IMR-90 (cell line): Measurements from ENCODE around the gene SYPL1. TPM values are rescaled to one million over a fixed set of nuclear protein-coding genes. Genes with fewer than 3 reads are reported as not detected.

Experiments used
- ATAC-seq: fragments of 200-7000 bp; cut with Tn5 transposase; 2 replicates; pipeline ENCODE4 v1.9.1; 2020; ENCODE audit warnings: low read depth, mild to moderate bottlenecking, moderate library complexity
- BruUV-seq: library from RNA; stranded (reverse); fragments of 400-500 nt; replicated peaks from 2 replicates; lab custom pipeline; 2021; lab: Mats Ljungman, UMichigan
- CTCF ChIA-PET: fragments of 300-600 bp; formaldehyde crosslinking; extraction: SDS; loops from one replicate; lab custom pipeline; 2021; ENCODE audit warnings: antibody characterized with exemption; lab: Yijun Ruan, JAX
- POLR2A ChIA-PET: fragments of 300-600 bp; sonication (Branson Sonifier 250); formaldehyde crosslinking; loops from one replicate; lab custom pipeline; 2022; ENCODE audit warnings: antibody characterized with exemption; ENCODE audit not compliant: unreplicated experiment; lab: Charles Lee
- DNase-seq: peaks from one replicate; pipeline ENCODE4 v3.0.0; 2013
- H2AFZ ChIP-seq: replicated peaks from 2 replicates; pipeline ENCODE3; 2013; ENCODE audit warnings: low read length, mild to moderate bottlenecking; ENCODE audit not compliant: poor library complexity
- H2AK5ac ChIP-seq: 2 replicates; pipeline ENCODE4 v1.6.1; 2013; ENCODE audit warnings: low read depth, low read length, inconsistent platforms
- H2AK9ac ChIP-seq: replicated peaks from 2 replicates; pipeline ENCODE3; 2013; ENCODE audit warnings: mild to moderate bottlenecking, low read depth, low read length, moderate library complexity; ENCODE audit not compliant: poor library complexity
- H2BK120ac ChIP-seq: 2 replicates; pipeline ENCODE4 v1.6.1; 2013; ENCODE audit warnings: low read depth, low read length, inconsistent platforms
- H2BK15ac ChIP-seq: 3 replicates; pipeline ENCODE4 v1.6.1; 2013; ENCODE audit warnings: low read depth, low read length, inconsistent platforms
- H2BK20ac ChIP-seq: 2 replicates; pipeline ENCODE4 v1.6.1; 2013; ENCODE audit warnings: low read depth, mild to moderate bottlenecking, inconsistent platforms, low read length, moderate library complexity
- H2BK5ac ChIP-seq: 2 replicates; pipeline ENCODE4 v1.6.1; 2013; ENCODE audit warnings: mild to moderate bottlenecking, low read depth, low read length, inconsistent platforms; ENCODE audit not compliant: poor library complexity, severe bottlenecking
- H3K14ac ChIP-seq: replicated peaks from 2 replicates; pipeline ENCODE4 v1.6.1; 2013; ENCODE audit warnings: low read depth, low read length, inconsistent platforms
- H3K18ac ChIP-seq: 2 replicates; pipeline ENCODE4 v1.6.1; 2013; ENCODE audit warnings: low read depth, low read length, control low read depth
- H3K23ac ChIP-seq: 2 replicates; pipeline ENCODE4 v1.6.1; 2013; ENCODE audit warnings: low read depth, low read length, inconsistent platforms
- H3K27ac ChIP-seq: 2 replicates; pipeline ENCODE4 v1.5.1; 2013; ENCODE audit warnings: mild to moderate bottlenecking, control low read depth, low read length; ENCODE audit not compliant: insufficient read depth
- H3K27me3 ChIP-seq: 2 replicates; pipeline ENCODE4 v1.6.1; 2013; ENCODE audit warnings: low read length; ENCODE audit not compliant: control insufficient read depth, insufficient read depth
- H3K36me3 ChIP-seq: 2 replicates; pipeline ENCODE4 v1.6.1; 2013; ENCODE audit warnings: low read length, mixed read lengths; ENCODE audit not compliant: control insufficient read depth, insufficient read depth
- H3K4ac ChIP-seq: 2 replicates; pipeline ENCODE4 v1.6.1; 2013; ENCODE audit warnings: low read depth, low read length, inconsistent platforms
- H3K4me1 ChIP-seq: 2 replicates; pipeline ENCODE4 v1.6.1; 2013; ENCODE audit warnings: low read length, mixed read lengths; ENCODE audit not compliant: control insufficient read depth, insufficient read depth
- H3K4me2 ChIP-seq: 2 replicates; pipeline ENCODE4 v1.6.1; 2013; ENCODE audit warnings: low read depth, mild to moderate bottlenecking, control low read depth, low read length, moderate library complexity
- H3K4me3 ChIP-seq: 2 replicates; pipeline ENCODE4 v1.5.1; 2013; ENCODE audit warnings: low read depth, mild to moderate bottlenecking, control low read depth, low read length, moderate library complexity; ENCODE audit not compliant: insufficient read depth
- H3K56ac ChIP-seq: 2 replicates; pipeline ENCODE4 v1.6.1; 2013; ENCODE audit warnings: low read length, inconsistent platforms; ENCODE audit not compliant: insufficient read depth; ENCODE audit errors: extremely low read depth
- H3K79me1 ChIP-seq, 2 experiments: 2 replicates each; pipeline ENCODE4 v1.6.1; 2013; ENCODE audit warnings: low read length in 2 of 2, inconsistent platforms in 1 of 2, low read depth in 1 of 2
- H3K9ac ChIP-seq: 2 replicates; pipeline ENCODE4 v1.6.1; 2013; ENCODE audit warnings: low read depth, low read length, control low read depth
- H3K9me1 ChIP-seq: 2 replicates; pipeline ENCODE4 v1.6.1; 2013; ENCODE audit warnings: low read length, inconsistent platforms; ENCODE audit not compliant: insufficient read depth
- H3K9me3 ChIP-seq: 2 replicates; pipeline ENCODE4 v1.6.1; 2013; ENCODE audit warnings: low read length; ENCODE audit not compliant: control insufficient read depth, insufficient read depth
- H4K20me1 ChIP-seq: 2 replicates; pipeline ENCODE4 v1.6.1; 2013; ENCODE audit warnings: low read length, inconsistent platforms; ENCODE audit not compliant: insufficient read depth
- H4K5ac ChIP-seq: 2 replicates; pipeline ENCODE4 v1.6.1; 2013; ENCODE audit warnings: mild to moderate bottlenecking, low read depth, low read length, control low read depth
- H4K8ac ChIP-seq, 2 experiments: 2 replicates each; pipeline ENCODE4 v1.6.1; 2013; ENCODE audit warnings: low read depth in 2 of 2, low read length in 2 of 2, control low read depth in 1 of 2, inconsistent platforms in 1 of 2
- H4K91ac ChIP-seq: 2 replicates; pipeline ENCODE4 v1.6.1; 2013; ENCODE audit warnings: low read depth, low read length, inconsistent platforms; ENCODE audit not compliant: insufficient read depth
- MAFK ChIP-seq: IDR thresholded peaks from 2 replicates; pipeline ENCODE4 v1.6.1; 2012; ENCODE audit warnings: low read depth, low read length, improper control_type of control experiment
- RCOR1 ChIP-seq: IDR thresholded peaks from 2 replicates; pipeline ENCODE4 v1.6.1; 2012; ENCODE audit warnings: mild to moderate bottlenecking, low read length, improper control_type of control experiment; ENCODE audit not compliant: insufficient replicate concordance
- USF2 ChIP-seq: fragments of 150-350 bp; IDR thresholded peaks from 2 replicates; pipeline ENCODE4 v1.6.1; 2017; ENCODE audit warnings: mild to moderate bottlenecking, antibody characterized with exemption, low read length, low read depth
- WGBS, 2 experiments: methylation state at CpG; one replicate each; pipeline versions ENCODE4 v1.1.5 to v1.1.7; 2013; ENCODE audit warnings: missing lambda C conversion rate in 2 of 2; ENCODE audit not compliant: insufficient read length in 1 of 2; ENCODE audit errors: extremely low coverage in 2 of 2; 5-methylcytosine and 5-hydroxymethylcytosine counted together
- dilution Hi-C: fragments of 300-500 bp; cut with HindIII; formaldehyde crosslinking; loops from one replicate; pipeline ENCODE4 v1.14.3; 2018; ENCODE audit warnings: low sequenced_read_pairs; ENCODE audit not compliant: unreplicated experiment
- in situ Hi-C: fragments of 300-500 bp; cut with MboI; formaldehyde crosslinking; loops from 3 replicates; pipeline ENCODE4 v1.14.3; 2019; ENCODE audit warnings: low sequenced_read_pairs, inconsistent platforms, mixed read lengths
- intact Hi-C: fragments of 100-400 bp; cut with micrococcal nuclease; formaldehyde crosslinking; loops from 2 replicates; pipeline ENCODE4 v1.10.0; 2022
- polyA plus RNA-seq, 3 experiments: library from polyadenylated mRNA; depleted of rRNA; stranded (reverse); fragments of >200 nt; gene quantifications; 2 replicates each; pipeline ENCODE4 v1.2.3, GENCODE V29; 2012; ENCODE audit warnings: low replicate concordance in 1 of 3
- total RNA-seq: library from RNA; depleted of rRNA; stranded (reverse); fragments of >200 nt; gene quantifications from 2 replicates; pipeline ENCODE4 v1.2.3, GENCODE V29; 2012
- TF ChIP-seq, protein P1 (sequence below): fragments of 150-350 bp; IDR thresholded peaks from 2 replicates; pipeline ENCODE4 v1.6.1; 2016; ENCODE audit warnings: low read depth, mild to moderate bottlenecking, low read length, moderate library complexity, borderline replicate concordance

The SYPL1 gene
- total and polyA plus RNA-seq, 2 of the 4 experiments (the other 2 are of a cell fraction) = 19.0 to 45.0 TPM

DNA sequence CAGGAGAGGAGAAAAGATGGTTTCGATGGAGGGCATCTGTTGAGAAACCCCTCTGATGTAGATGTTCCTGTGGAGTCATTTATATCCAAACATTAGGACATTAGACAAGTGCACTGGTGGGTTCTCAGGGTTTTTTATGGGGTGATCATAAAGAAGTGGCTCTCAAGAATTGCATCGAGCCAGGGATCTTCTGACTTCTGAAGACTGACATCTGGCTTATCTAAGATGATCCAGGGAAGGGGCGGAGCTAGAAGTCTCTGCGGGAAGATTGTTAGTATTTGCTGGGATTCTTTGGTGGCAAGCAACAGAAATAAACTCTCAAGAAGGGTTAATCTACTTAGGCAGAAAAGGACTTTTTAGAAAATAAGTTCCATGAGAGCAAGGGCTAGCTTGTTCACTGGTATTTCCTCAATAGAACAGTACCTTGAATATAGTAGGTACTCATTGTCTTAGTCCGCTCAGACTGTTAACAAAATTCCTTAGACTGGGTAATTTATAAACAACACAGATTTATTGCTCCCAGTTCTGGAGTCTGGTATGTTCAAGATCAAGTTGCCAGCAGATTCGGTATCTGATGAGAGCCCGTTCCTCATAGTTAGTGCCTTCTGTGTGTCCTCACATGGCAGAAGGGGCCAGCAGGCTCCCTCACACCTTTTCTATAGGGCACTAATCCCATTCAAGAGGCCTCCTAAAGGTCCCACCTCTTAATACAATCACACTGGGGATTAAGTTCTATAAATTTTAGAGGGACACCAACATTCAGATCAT is 28.5 kb upstream of the SYPL1 start:
- Histone ChIP-seq H2BK120ac (no peak overlapping the region), H3K27ac (no peak overlapping the region), H3K27me3 (peaks cover 24% of the 10 kb centered on the region), H3K18ac (no peak overlapping the region), H3K23ac (no peak overlapping the region), H4K5ac (no peak overlapping the region), H3K4me2 (no peak overlapping the region), H3K4me1 (peaks cover 3% of the 10 kb centered on the region; the same call in 1 of the 2 replicates), H3K9me3 (peaks cover 2% of the 10 kb centered on the region; the same call in 1 of the 2 replicates), H2AK9ac (no peak overlapping the region), H2BK20ac (no peak overlapping the region), H3K79me1 (no peaks in the 10 kb centered on the region), H3K14ac (no peak overlapping the region), H4K20me1 (no peaks in the 10 kb centered on the region), H2AFZ (no peak overlapping the region), H3K36me3 (no peaks in the 10 kb centered on the region), H3K9me1 (peaks cover 3% of the 10 kb centered on the region; the same call in 1 of the 2 replicates), H3K4me3 (no peak overlapping the region), H4K91ac (no peak overlapping the region), H3K56ac (no peak overlapping the region), H3K4ac (no peak overlapping the region), H2BK15ac (no peak overlapping the region), H2BK5ac (no peak overlapping the region), H2AK5ac (no peak overlapping the region), H3K9ac (no peak overlapping the region), H4K8ac (no peak overlapping the region)
- DNase-seq = no peak
- ChIA-PET CTCF (no interaction called here), POLR2A (no interaction called here)
- TF ChIP-seq USF2 (no peak), RCOR1 (no peak), MAFK (no peak)
- TF ChIP-seq, protein P1, sequence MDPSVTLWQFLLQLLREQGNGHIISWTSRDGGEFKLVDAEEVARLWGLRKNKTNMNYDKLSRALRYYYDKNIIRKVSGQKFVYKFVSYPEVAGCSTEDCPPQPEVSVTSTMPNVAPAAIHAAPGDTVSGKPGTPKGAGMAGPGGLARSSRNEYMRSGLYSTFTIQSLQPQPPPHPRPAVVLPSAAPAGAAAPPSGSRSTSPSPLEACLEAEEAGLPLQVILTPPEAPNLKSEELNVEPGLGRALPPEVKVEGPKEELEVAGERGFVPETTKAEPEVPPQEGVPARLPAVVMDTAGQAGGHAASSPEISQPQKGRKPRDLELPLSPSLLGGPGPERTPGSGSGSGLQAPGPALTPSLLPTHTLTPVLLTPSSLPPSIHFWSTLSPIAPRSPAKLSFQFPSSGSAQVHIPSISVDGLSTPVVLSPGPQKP = no peak
- BruUV-seq = no TSS peak
- WGBS, 2 experiments = 0% methylated on average over 1 of the region's 7 CpGs; no CpG with 5 or more reads in 1 of the 2 experiments
- intact Hi-C loops = no loop called here
- in situ Hi-C loops = loop anchor here (10.0 kb wide), 1 partner anchor 386 kb away; no protein-coding TSS in a partner anchor
- dilution Hi-C loops = no loop called here
- ATAC-seq = no peak
